ENCODE data around the gene CACNA2D2. TPM values are rescaled to one million over a fixed set of nuclear protein-coding genes. Genes with fewer than 3 reads are reported as not detected.

CACNA2D2 gene
- total RNA-seq, 1 experiment from 2014 or later = 27.7 TPM

DNA sequence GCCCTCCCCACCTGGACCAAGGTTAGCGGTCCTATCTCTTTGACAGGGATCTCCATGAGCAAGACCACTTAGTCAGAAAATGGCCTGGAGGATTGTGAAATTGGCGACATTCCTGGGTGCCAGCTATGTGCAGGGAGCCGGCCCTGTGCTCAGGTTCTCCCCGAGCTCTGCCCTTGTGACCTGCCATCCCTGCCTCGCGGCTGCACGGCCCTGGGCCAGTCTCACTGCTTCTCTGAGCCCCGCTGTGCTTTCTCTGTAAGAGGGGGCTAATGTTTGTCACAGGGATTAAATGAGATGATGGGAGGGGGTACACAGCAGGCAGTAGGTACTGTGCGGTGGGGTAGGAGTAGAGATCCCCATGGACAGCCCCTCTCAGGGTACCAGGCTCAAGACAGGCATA, 49.2 kb upstream of the CACNA2D2 start:
- no peaks in the 10 kb centered on the region for H3K79me2 ChIP-seq (ENCODE audit: insufficient read depth, low read length)
- Mint-ChIP-seq H3K27me3 (ENCODE audit: low read depth) (peaks cover 19% of the 10 kb centered on the region), H3K36me3 (ENCODE audit: insufficient read depth in 1 of 3, low read depth in 3 of 3) (no peaks in the 10 kb centered on the region), H3K4me3 (no peak overlapping the region), H3K27ac (peak overlapping the region in 1 of 3 experiments; percentile 89; a peak in 2 of 7 replicates), H3K9me3 (no peaks in the 10 kb centered on the region), H3K4me1 (peaks cover 15 to 22% of the 10 kb centered on the region in 2 experiments)
- no peaks in the 10 kb centered on the region for H3K79me1 ChIP-seq (ENCODE audit: insufficient read depth, low read depth, low read length, poor library complexity, severe bottlenecking)
- TF ChIP-seq CTCF (conservative IDR thresholded peaks at IDR 0.05) = no peak
- H4K91ac ChIP-seq (ENCODE audit: insufficient read length, low read depth, low read length) = no peak overlapping the region
- no peak overlapping the region for H4K8ac ChIP-seq (replicated peaks; ENCODE audit: insufficient read length, low read depth, low read length)
- H3T11ph ChIP-seq (ENCODE audit: low read length) = no peak overlapping the region
- H3K9me3 ChIP-seq (ENCODE audit: control insufficient read depth, low read depth, low read length) = no peaks in the 10 kb centered on the region
- H3K9ac ChIP-seq (ENCODE audit: extremely low read depth, insufficient read length, low read length) = no peak overlapping the region
- H3K4me2 ChIP-seq (ENCODE audit: insufficient read depth, insufficient read length, low read length) = no peak overlapping the region
- no peak overlapping the region for H3K23ac ChIP-seq (ENCODE audit: insufficient read length, low read depth, low read length)
- no peak overlapping the region for H2BK15ac ChIP-seq (ENCODE audit: low read depth, low read length)
- H2BK120ac ChIP-seq (ENCODE audit: low read depth, low read length, poor library complexity, severe bottlenecking) = no peak overlapping the region
- no peak overlapping the region for H3K56ac ChIP-seq (ENCODE audit: insufficient read length, low read depth, low read length)
- H2BK20ac ChIP-seq (ENCODE audit: low read depth, low read length, poor library complexity, severe bottlenecking) = no peak overlapping the region
- no peak overlapping the region for H3K14ac ChIP-seq (ENCODE audit: insufficient read depth, low read length)
- H3K4me1 ChIP-seq (ENCODE audit: insufficient read depth, low read length) = no peaks in the 10 kb centered on the region
- H4K20me1 ChIP-seq (ENCODE audit: control insufficient read depth, insufficient read depth, insufficient read length) = no peaks in the 10 kb centered on the region
- H2BK12ac ChIP-seq (ENCODE audit: insufficient read length, low read depth, low read length) = no peak overlapping the region
- no peak overlapping the region for H2AFZ ChIP-seq (ENCODE audit: low read length)
- no peak overlapping the region for H2BK5ac ChIP-seq (ENCODE audit: insufficient read length, low read length)
- WGBS (ENCODE audit: extremely low coverage, insufficient read length, low lambda C conversion rate) = no CpG with 5 or more reads among the region's 9 CpGs
- H3K18ac ChIP-seq (ENCODE audit: insufficient read length, low read depth, low read length) = no peak overlapping the region
- no peaks in the 10 kb centered on the region for H3K27me3 ChIP-seq (ENCODE audit: insufficient read depth, low read length)
- no peaks in the 10 kb centered on the region for H3K23me2 ChIP-seq (ENCODE audit: insufficient read length, low read depth, low read length, poor library complexity, severe bottlenecking)
- no peak for DNase-seq
- H2AK5ac ChIP-seq (ENCODE audit: insufficient read length, low read length) = no peak overlapping the region
- no peak overlapping the region for H4K5ac ChIP-seq (ENCODE audit: insufficient read length, low read depth, low read length)
- H3K27ac ChIP-seq (ENCODE audit: insufficient read length, low read depth, low read length) = no peak overlapping the region
- no peak overlapping the region for H3K4ac ChIP-seq (ENCODE audit: low read depth, low read length)
